ENCODE data around the gene ETFDH. TPM values are rescaled to one million over a fixed set of nuclear protein-coding genes. Genes with fewer than 3 reads are reported as not detected.

Gene ETFDH
- total and polyA plus RNA-seq, 2 donors from 2014 or later, result 20.4 to 58.3 TPM

GRCh38 chr4:158669310-158669709 lies 2.8 kb upstream of the ETFDH start:
- no peak overlapping the region for H3K9ac ChIP-seq (ENCODE audit: low read length in 3 of 3)
- FAIRE-seq (no peak), DNase-seq (no peak)
- H3K4me1 ChIP-seq (ENCODE audit: control insufficient read depth in 2 of 3, insufficient read depth in 2 of 3, low read depth in 1 of 3, low read length in 3 of 3), result peaks cover 0 to 6% (median 6%) of the 10 kb centered on the region in 3 donors
- no peaks in the 10 kb centered on the region for H3K36me3 ChIP-seq (ENCODE audit: control insufficient read depth in 2 of 3, insufficient read depth in 3 of 3, low read length in 3 of 3)
- TF ChIP-seq CTCF (IDR thresholded peaks at IDR 0.05; ENCODE audit: borderline replicate concordance, extremely low read depth, insufficient read depth), result no peak
- H3K27me3 ChIP-seq (ENCODE audit: control insufficient read depth, insufficient read depth, low read length), result no peaks in the 10 kb centered on the region
- no peak overlapping the region for H3K4me3 ChIP-seq (ENCODE audit: low read length in 3 of 3)
- intact Hi-C loops (cut with DNase I), result no loop called here
- no peaks in the 10 kb centered on the region for H3K9me3 ChIP-seq (ENCODE audit: control insufficient read depth in 2 of 3, insufficient read depth in 1 of 3, low read length in 3 of 3)
- H3K27ac ChIP-seq (ENCODE audit: low read depth in 2 of 2, low read length in 2 of 2), result no peak overlapping the region

GRCh38 chr4:158670975-158671664 lies 976 bp upstream of the ETFDH start:
- intact Hi-C loops (cut with DNase I), result no loop called here
- Histone ChIP-seq H3K27me3 (ENCODE audit: control insufficient read depth, insufficient read depth, low read length) (no peaks in the 10 kb centered on the region), H3K4me1 (ENCODE audit: control insufficient read depth in 2 of 3, insufficient read depth in 2 of 3, low read depth in 1 of 3, low read length in 3 of 3) (peaks cover 0 to 6% (median 6%) of the 10 kb centered on the region in 3 donors), H3K36me3 (ENCODE audit: control insufficient read depth in 2 of 3, insufficient read depth in 3 of 3, low read length in 3 of 3) (no peaks in the 10 kb centered on the region), H3K4me3 (ENCODE audit: low read length in 3 of 3) (peak overlapping the region; percentile 77 to 99 (median 92)), H3K27ac (ENCODE audit: low read depth in 2 of 2, low read length in 2 of 2) (peak overlapping the region; percentile 98 to 99), H3K9ac (ENCODE audit: low read length in 3 of 3) (peak overlapping the region; percentile 43 to 88 (median 60)), H3K9me3 (ENCODE audit: control insufficient read depth in 2 of 3, insufficient read depth in 1 of 3, low read length in 3 of 3) (no peaks in the 10 kb centered on the region)
- DNase-seq (peak; percentile 73 to 88 (median 84)), FAIRE-seq (no peak)
- no peak for TF ChIP-seq CTCF (IDR thresholded peaks at IDR 0.05; ENCODE audit: borderline replicate concordance, extremely low read depth, insufficient read depth)

DNA sequence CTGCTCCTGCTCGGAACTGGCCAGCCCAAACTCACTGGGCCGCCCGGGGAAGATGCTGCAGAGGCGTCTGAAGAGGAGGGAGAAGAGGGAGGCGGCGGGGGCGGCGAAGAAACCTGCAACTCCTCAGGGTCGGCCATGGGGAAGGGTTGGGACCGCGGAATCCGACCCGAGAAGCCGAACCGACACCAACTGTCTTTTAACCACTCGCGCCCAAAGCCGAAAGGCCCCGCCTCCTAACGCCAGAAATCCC lies 506 bp upstream of the ETFDH start, which contains the start of gene C4orf46:
C4orf46 (minus strand) TSS at position 223 of the 250 bp plus-strand sequence; CDS start at position 137, 86 bp downstream.
- FAIRE-seq (no peak), DNase-seq (no peak)
- Histone ChIP-seq H3K27ac (ENCODE audit: low read depth in 2 of 2, low read length in 2 of 2) (peak within 1 kb of the TSS; percentile 98 to 99), H3K4me3 (ENCODE audit: low read length in 3 of 3) (peak within 1 kb of the TSS; percentile 85 to 99 (median 92)), H3K4me1 (ENCODE audit: control insufficient read depth in 2 of 3, insufficient read depth in 2 of 3, low read depth in 1 of 3, low read length in 3 of 3) (peaks cover 0 to 6% (median 6%) of the 10 kb centered on the region in 3 donors), H3K9me3 (ENCODE audit: control insufficient read depth in 2 of 3, insufficient read depth in 1 of 3, low read length in 3 of 3) (no peaks in the 10 kb centered on the region), H3K27me3 (ENCODE audit: control insufficient read depth, insufficient read depth, low read length) (no peaks in the 10 kb centered on the region), H3K36me3 (ENCODE audit: control insufficient read depth in 2 of 3, insufficient read depth in 3 of 3, low read length in 3 of 3) (no peaks in the 10 kb centered on the region), H3K9ac (ENCODE audit: low read length in 3 of 3) (peak within 1 kb of the TSS; percentile 88 to 99 (median 92))
- no peak for TF ChIP-seq CTCF (IDR thresholded peaks at IDR 0.05; ENCODE audit: borderline replicate concordance, extremely low read depth, insufficient read depth)
- intact Hi-C loops (cut with DNase I), result no loop called here

Measured in kidney (tissue), 14 donors.